A549 (cell line): ENCODE measurements around the gene GALNT15.

Source experiments
- CBX2 ChIP-seq: fragments of 200-600 bp; sonication (generic); IDR thresholded peaks from 2 replicates; pipeline ENCODE4 v1.6.1; 2016; ENCODE audit warnings: low read depth, mild to moderate bottlenecking, borderline replicate concordance
- CBX8 ChIP-seq: fragments of 200-600 bp; sonication (generic); IDR thresholded peaks from 2 replicates; pipeline ENCODE4 v1.6.1; 2016
- EP300 ChIP-seq, 2 experiments: fragments of >200 bp; sonication (Bioruptor Twin); formaldehyde crosslinking; IDR thresholded peaks; 2 replicates in 1 of 2; 3 replicates in 1 of 2; pipeline ENCODE4 v1.6.1; 2016 to 2017
- HDAC2 ChIP-seq: fragments of 200-600 bp; sonication (generic); IDR thresholded peaks from 2 replicates; pipeline ENCODE4 v1.6.1; 2016
- MAFK ChIP-seq: fragments of 450-650 bp; IDR thresholded peaks from 2 replicates; pipeline ENCODE4 v1.6.1; 2014; ENCODE audit not compliant: partially characterized antibody
- NPAS2 ChIP-seq: fragments of 250-450 bp; sonication (Bioruptor Pico); IDR thresholded peaks from 2 replicates; pipeline ENCODE4 v1.8.0; 2022; ENCODE audit warnings: mild to moderate bottlenecking, moderate library complexity, borderline replicate concordance
- POLR2A ChIP-seq: IDR thresholded peaks from 2 replicates; pipeline ENCODE4 v1.6.1; 2012; ENCODE audit warnings: mild to moderate bottlenecking, low read length
- RFX5 ChIP-seq: fragments of 450-650 bp; IDR thresholded peaks from 2 replicates; pipeline ENCODE4 v1.7.1; 2014; ENCODE audit warnings: antibody characterized with exemption, mild to moderate bottlenecking, moderate library complexity
- SREBF2 ChIP-seq: fragments of 450-650 bp; IDR thresholded peaks from 2 replicates; pipeline ENCODE4 v1.6.1; 2014; ENCODE audit warnings: mild to moderate bottlenecking, moderate library complexity
- TF ChIP-seq, protein P1 (sequence below): fragments of >200 bp; sonication (Bioruptor Twin); formaldehyde crosslinking; IDR thresholded peaks from 3 replicates; pipeline ENCODE4 v1.5.1; 2016

DNA sequence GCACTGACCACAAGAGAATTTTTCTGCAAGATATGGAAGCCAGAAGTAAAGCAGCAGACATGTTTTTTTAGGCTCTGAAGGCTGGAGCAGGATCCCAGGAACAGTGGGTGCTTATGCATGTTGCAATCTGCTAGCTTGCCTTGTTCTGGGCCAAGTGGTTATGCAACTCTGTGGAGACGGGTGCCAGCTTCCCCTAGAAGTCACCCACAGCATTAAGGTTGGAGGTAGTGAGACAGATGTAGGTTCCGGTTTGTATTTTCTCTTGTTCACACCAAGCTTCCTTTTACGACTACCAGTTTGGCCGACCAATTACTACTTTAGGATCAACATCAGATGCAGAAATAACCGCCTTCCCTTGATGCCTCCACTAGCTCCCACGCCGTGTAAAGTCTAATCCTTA is 79.1 kb downstream of the GALNT15 start:
- TF ChIP-seq, protein P1, sequence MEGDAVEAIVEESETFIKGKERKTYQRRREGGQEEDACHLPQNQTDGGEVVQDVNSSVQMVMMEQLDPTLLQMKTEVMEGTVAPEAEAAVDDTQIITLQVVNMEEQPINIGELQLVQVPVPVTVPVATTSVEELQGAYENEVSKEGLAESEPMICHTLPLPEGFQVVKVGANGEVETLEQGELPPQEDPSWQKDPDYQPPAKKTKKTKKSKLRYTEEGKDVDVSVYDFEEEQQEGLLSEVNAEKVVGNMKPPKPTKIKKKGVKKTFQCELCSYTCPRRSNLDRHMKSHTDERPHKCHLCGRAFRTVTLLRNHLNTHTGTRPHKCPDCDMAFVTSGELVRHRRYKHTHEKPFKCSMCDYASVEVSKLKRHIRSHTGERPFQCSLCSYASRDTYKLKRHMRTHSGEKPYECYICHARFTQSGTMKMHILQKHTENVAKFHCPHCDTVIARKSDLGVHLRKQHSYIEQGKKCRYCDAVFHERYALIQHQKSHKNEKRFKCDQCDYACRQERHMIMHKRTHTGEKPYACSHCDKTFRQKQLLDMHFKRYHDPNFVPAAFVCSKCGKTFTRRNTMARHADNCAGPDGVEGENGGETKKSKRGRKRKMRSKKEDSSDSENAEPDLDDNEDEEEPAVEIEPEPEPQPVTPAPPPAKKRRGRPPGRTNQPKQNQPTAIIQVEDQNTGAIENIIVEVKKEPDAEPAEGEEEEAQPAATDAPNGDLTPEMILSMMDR: no peak
- no peak for TF ChIP-seq SREBF2
- TF ChIP-seq MAFK: no peak
- TF ChIP-seq RFX5: no peak
- no peak for TF ChIP-seq NPAS2 (CRISPR knock-in tag)
- no peak for TF ChIP-seq POLR2A
- TF ChIP-seq CBX2: no peak
- TF ChIP-seq CBX8: no peak
- no peak for TF ChIP-seq EP300 (IDR thresholded peaks at IDR 0.05)
- TF ChIP-seq HDAC2: no peak
